Endothelial cell of umbilical vein (primary cell): ENCODE results near the gene RALGPS2. TPM values are rescaled to one million over a fixed set of nuclear protein-coding genes. Genes with fewer than 3 reads are reported as not detected.
A peak's percentile ranks its signal among the peaks of the same experiment; 100 is the strongest.

ENCODE experiments used
- Bru-seq: library from RNA; stranded (reverse); fragments of 400-500 nt; gene quantifications from one replicate; lab custom pipeline; 2021; lab: Mats Ljungman, UMichigan
- BruChase-seq, 2 experiments: library from RNA; stranded (reverse); fragments of 400-500 nt; gene quantifications; one replicate each; lab custom pipeline; 2021; lab: Mats Ljungman, UMichigan
- BruUV-seq: library from RNA; stranded (reverse); fragments of 400-500 nt; replicated peaks from 2 replicates; lab custom pipeline; 2021; lab: Mats Ljungman, UMichigan
- CTCF ChIA-PET: fragments of 300-600, 350-600 bp; sonication (Branson Sonifier 250); formaldehyde crosslinking; loops from one replicate; lab custom pipeline; 2021; ENCODE audit warnings: antibody characterized with exemption, inconsistent platforms; lab: Charles Lee
- POLR2A ChIA-PET: fragments of 300-600, 350-600 bp; sonication (Branson Sonifier 250); formaldehyde crosslinking; loops from one replicate; lab custom pipeline; 2021; ENCODE audit warnings: antibody characterized with exemption, inconsistent platforms; lab: Charles Lee
- DNase-seq: peaks from one replicate; pipeline ENCODE4 v3.0.0-alpha.2; 2011; ENCODE audit warnings: low read depth, low spot score
- FAIRE-seq: peaks from 2 replicates; lab custom pipeline; 2011; peaks lifted over from hg19 to GRCh38; lab: Jason Lieb, UNC
- H2AFZ ChIP-seq: 2 replicates; pipeline ENCODE4 v1.6.0; 2012; ENCODE audit warnings: low read depth, low read length, control low read depth, inconsistent platforms
- H3K27ac ChIP-seq: 2 replicates; pipeline ENCODE4 v1.5.1; 2011; ENCODE audit warnings: low read depth, mild to moderate bottlenecking, control low read depth, low read length, moderate library complexity; ENCODE audit not compliant: insufficient read depth
- H3K27me3 ChIP-seq, 2 experiments: 2 replicates each; pipeline versions ENCODE4 v1.6.0 to v1.6.1; 2011; ENCODE audit warnings: low read length in 2 of 2, mixed read lengths in 1 of 2; ENCODE audit not compliant: control insufficient read depth in 2 of 2, insufficient read depth in 2 of 2
- H3K36me3 ChIP-seq, 2 experiments: 2 replicates in 1 of 2; 3 replicates in 1 of 2; pipeline ENCODE4 v1.5.1; 2011; ENCODE audit warnings: low read length in 2 of 2, mild to moderate bottlenecking in 1 of 2, moderate library complexity in 1 of 2; ENCODE audit not compliant: control insufficient read depth in 2 of 2, insufficient read depth in 2 of 2; ENCODE audit errors: extremely low read depth in 1 of 2
- H3K4me1 ChIP-seq: 3 replicates; pipeline ENCODE4 v1.5.1; 2011; ENCODE audit warnings: mild to moderate bottlenecking, low read length; ENCODE audit not compliant: control insufficient read depth, insufficient read depth; ENCODE audit errors: extremely low read depth
- H3K4me2 ChIP-seq: 2 replicates; pipeline ENCODE4 v1.6.1; 2011; ENCODE audit warnings: low read length, control low read depth, mixed read lengths; ENCODE audit not compliant: insufficient read depth
- H3K4me3 ChIP-seq, 3 experiments: fragments of 200-600 bp in 1 of 3; sonication (generic), shearing (Covaris generic) in 1 of 3; replicated peaks in 1 of 3; 2 replicates each; pipeline ENCODE4 v1.5.1; 2011 to 2016; ENCODE audit warnings: control low read depth in 3 of 3, low read length in 3 of 3, mild to moderate bottlenecking in 2 of 3, inconsistent platforms in 1 of 3, low read depth in 1 of 3, moderate library complexity in 1 of 3; ENCODE audit not compliant: insufficient read depth in 1 of 3
- H3K79me2 ChIP-seq: 2 replicates; pipeline ENCODE4 v1.6.0; 2012; ENCODE audit warnings: low read length, inconsistent platforms; ENCODE audit not compliant: control insufficient read depth, insufficient read depth
- H3K9ac ChIP-seq: replicated peaks from 2 replicates; pipeline ENCODE3; 2011; ENCODE audit warnings: low read length, control low read depth; ENCODE audit not compliant: insufficient read depth; ENCODE audit errors: extremely low read depth
- H3K9me1 ChIP-seq: replicated peaks from 3 replicates; pipeline ENCODE4 v1.6.0; 2011; ENCODE audit warnings: mild to moderate bottlenecking, low read length; ENCODE audit not compliant: control insufficient read depth, insufficient read depth; ENCODE audit errors: extremely low read depth
- H3K9me3 ChIP-seq: replicated peaks from 2 replicates; pipeline ENCODE4 v1.5.1; 2012; ENCODE audit warnings: low read length, inconsistent platforms; ENCODE audit not compliant: control insufficient read depth, insufficient read depth
- H4K20me1 ChIP-seq: replicated peaks from 2 replicates; pipeline ENCODE3; 2011; ENCODE audit warnings: mild to moderate bottlenecking, low read length; ENCODE audit not compliant: control insufficient read depth, insufficient read depth; ENCODE audit errors: extremely low read depth
- JUN ChIP-seq: IDR thresholded peaks from 2 replicates; pipeline ENCODE4 v1.6.1; 2011; ENCODE audit warnings: borderline replicate concordance, low read depth; ENCODE audit not compliant: insufficient read length, insufficient read depth
- POLR2AphosphoS5 ChIP-seq: IDR thresholded peaks from 2 replicates; pipeline ENCODE4 v1.6.1; 2012; ENCODE audit warnings: low read depth, mild to moderate bottlenecking, control low read depth, low read length, moderate library complexity; ENCODE audit not compliant: insufficient read depth
- dilution Hi-C: fragments of 300-500 bp; cut with MboI; formaldehyde crosslinking; loops from one replicate; pipeline ENCODE4 v1.15.0; 2019; ENCODE audit warnings: low sequenced_read_pairs; ENCODE audit not compliant: extremely low pct_ligation_motif_present
- intact Hi-C: fragments of 100-400 bp; cut with micrococcal nuclease; formaldehyde crosslinking; loops from one replicate; pipeline ENCODE4 v1.10.0; 2022
- long read RNA-seq: library from polyadenylated mRNA; stranded (forward); transcript quantifications from one replicate; pipeline ENCODE4 v2.0.0, GENCODE V29; 2021
- polyA minus RNA-seq, 3 experiments: library from RNA; depleted of rRNA, polyadenylated mRNA; stranded (reverse); fragments of >200 nt; gene quantifications; 1 replicate in 1 of 3; 2 replicates in 2 of 3; pipeline ENCODE4 v1.2.3, GENCODE V29; 2011
- polyA plus RNA-seq, 4 experiments: library from polyadenylated mRNA; depleted of rRNA in 3 of 4; stranded (reverse) in 3 of 4; unstranded in 1 of 4; fragments of >200 nt; gene quantifications; 2 replicates each; pipeline versions ENCODE4 v1.2.1 to v1.2.3, GENCODE V29; 2011 to 2012; ENCODE audit warnings: missing spikeins in 1 of 4
- total RNA-seq: library from RNA; stranded (reverse); gene quantifications from 2 replicates; pipeline ENCODE4 v1.2.3, GENCODE V29; 2021

RALGPS2 gene, protein sequence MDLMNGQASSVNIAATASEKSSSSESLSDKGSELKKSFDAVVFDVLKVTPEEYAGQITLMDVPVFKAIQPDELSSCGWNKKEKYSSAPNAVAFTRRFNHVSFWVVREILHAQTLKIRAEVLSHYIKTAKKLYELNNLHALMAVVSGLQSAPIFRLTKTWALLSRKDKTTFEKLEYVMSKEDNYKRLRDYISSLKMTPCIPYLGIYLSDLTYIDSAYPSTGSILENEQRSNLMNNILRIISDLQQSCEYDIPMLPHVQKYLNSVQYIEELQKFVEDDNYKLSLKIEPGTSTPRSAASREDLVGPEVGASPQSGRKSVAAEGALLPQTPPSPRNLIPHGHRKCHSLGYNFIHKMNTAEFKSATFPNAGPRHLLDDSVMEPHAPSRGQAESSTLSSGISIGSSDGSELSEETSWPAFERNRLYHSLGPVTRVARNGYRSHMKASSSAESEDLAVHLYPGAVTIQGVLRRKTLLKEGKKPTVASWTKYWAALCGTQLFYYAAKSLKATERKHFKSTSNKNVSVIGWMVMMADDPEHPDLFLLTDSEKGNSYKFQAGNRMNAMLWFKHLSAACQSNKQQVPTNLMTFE
- total RNA-seq (27.7 and 28.4 TPM in 2 replicates), polyA plus RNA-seq (4.1 and 4.6 TPM in 2 replicates), polyA minus RNA-seq (23.7 and 35.3 TPM in 2 replicates), Bru-seq, nascent RNA (percentile 85 among the genes with signal in this experiment), BruChase-seq, experiment 1, labeled RNA remaining after a 6-hour chase (percentile 76 among the genes with signal in this experiment), BruChase-seq, experiment 2, labeled RNA remaining after a 2-hour chase (percentile 76 among the genes with signal in this experiment)
- 5.6 and 6.4 TPM in 2 replicates for polyA plus RNA-seq (2011; cell fraction: cytosol; rRNA removed)
- 23.3 and 24.3 TPM in 2 replicates for polyA plus RNA-seq (2011; cell fraction: nucleus; rRNA removed)
- 14.1 and 14.5 TPM in 2 replicates for polyA plus RNA-seq (2012)
- 9.6 TPM for polyA minus RNA-seq (2011; cell fraction: cytosol; rRNA and poly(A)+ RNA removed)
- polyA minus RNA-seq (2011; cell fraction: nucleus; rRNA and poly(A)+ RNA removed), result 59.1 and 76.0 TPM in 2 replicates
- long read RNA-seq, full-length matches to known transcripts, result 5 of 15 reads
- long read RNA-seq, partial matches to known transcripts, result 7 of 15 reads
- long read RNA-seq, other reads (novel, unspliced or antisense), result 3 of 15 reads

DNA sequence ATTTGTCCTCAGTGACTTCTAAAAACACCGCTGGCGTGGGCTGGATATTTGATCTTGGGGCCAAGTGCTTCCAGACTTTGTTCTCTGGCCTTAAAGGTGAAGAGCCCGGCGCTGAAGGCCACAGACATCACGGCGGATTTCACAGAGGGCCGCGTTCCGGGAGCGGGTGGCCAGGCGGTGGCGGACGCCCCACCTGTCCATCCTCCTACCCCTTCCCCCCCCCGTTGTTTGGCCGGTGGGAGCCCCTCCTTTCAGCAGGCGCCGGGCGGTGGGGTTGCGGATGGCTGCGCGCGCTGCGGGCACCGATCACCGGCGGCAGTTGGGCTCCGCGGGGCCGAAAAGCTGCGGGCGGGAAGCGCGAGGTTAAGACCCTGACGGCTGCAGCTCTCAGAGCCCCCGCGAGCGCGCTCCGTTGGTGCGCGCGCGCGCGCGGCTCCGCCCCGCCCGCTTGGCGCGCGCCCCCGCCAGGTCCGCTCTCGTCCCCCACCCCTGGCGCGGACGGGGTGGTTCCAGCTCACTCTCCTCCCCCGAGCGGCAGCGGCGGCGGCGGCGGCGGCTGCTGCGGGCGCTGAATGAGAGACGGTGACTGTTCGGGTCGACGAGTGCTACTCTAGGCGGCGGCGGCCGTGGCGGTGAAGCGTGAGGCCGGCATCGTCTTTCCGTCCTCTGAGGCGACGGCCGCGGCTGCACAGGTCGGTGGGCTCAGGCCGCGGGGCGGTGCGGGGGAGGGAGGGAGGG, at the start of gene RALGPS2:
RALGPS2 (plus strand) TSS at position 517 of the 738 bp plus-strand sequence. CDS start 51,521 bp downstream, outside the sequence.
- CTCF ChIA-PET, result interaction anchor here (0.7 to 3.6 kb wide), 5 partner anchors 11 to 278 kb away, joined by 3 to 55 read pairs (median 15); no protein-coding TSS in a partner anchor
- Histone ChIP-seq H3K36me3 (no peaks in the 10 kb centered on the region), H3K27ac (peak within 1 kb of the TSS; percentile 68), H2AFZ (peak within 1 kb of the TSS; percentile 84), H3K27me3 (no peaks in the 10 kb centered on the region), H3K9ac (peak within 1 kb of the TSS; percentile 77), H3K9me1 (no peaks in the 10 kb centered on the region), H3K4me3 (peak within 1 kb of the TSS; percentile 68 to 94 (median 92)), H3K4me2 (peak within 1 kb of the TSS; percentile 56), H4K20me1 (no peaks in the 10 kb centered on the region), H3K4me1 (peaks cover 28% of the 10 kb centered on the region), H3K79me2 (peaks cover 26% of the 10 kb centered on the region), H3K9me3 (no peaks in the 10 kb centered on the region)
- POLR2A ChIA-PET, result interaction anchor here (0.7 to 0.8 kb wide), 3 partner anchors 9 to 151 kb away, joined by 3 read pairs; no protein-coding TSS in a partner anchor
- peak; percentile 84 for DNase-seq
- FAIRE-seq, result no peak
- no peak for TF ChIP-seq JUN
- peak; percentile 59 for TF ChIP-seq POLR2AphosphoS5
- BruUV-seq, result TSS peak; percentile 59
- dilution Hi-C loops, result no loop called here
- intact Hi-C loops, result loop anchor here (1.0 kb wide), 1 partner anchor 40 kb away; no protein-coding TSS in a partner anchor
